HG03571 (cell line): ENCODE measurements around the gene SAP25.
"Not testable (repeated sequence)": the region's sequence is repeated elsewhere in the genome, so short reads cannot be mapped to it uniquely, and the experiment has no call there.

ENCODE experiments used
- ATAC-seq: cut with Tn5 transposase; IDR thresholded peaks from one replicate; pipeline ENCODE4 v1.9.1; 2021; ENCODE audit not compliant: unreplicated experiment

The SAP25 gene

GRCh38 chr7:100538654-100539435 lies 34.9 kb downstream of the SAP25 start, which contains the start of gene AGFG2:
Gene AGFG2 (plus strand): TSS chr7:100539203. CDS start chr7:100539347, 144 bp downstream.
- ATAC-seq = peak; percentile 94

GRCh38 chr7:100538348-100538653 lies 35.4 kb downstream of the SAP25 start:
- peak; percentile 1 for ATAC-seq

- not testable (repeated sequence) for ATAC-seq
These were observed 37.0 kb downstream of the SAP25 start for GRCh38 chr7:100536695-100537094.

- not testable (repeated sequence) for ATAC-seq
These were observed 37.7 kb downstream of the SAP25 start for GRCh38 chr7:100535982-100536381.

GRCh38 chr7:100532165-100533022 lies 41.3 kb downstream of the SAP25 start:
- ATAC-seq = no peak

- ATAC-seq = not testable (repeated sequence)
These were observed 45.4 kb downstream of the SAP25 start for GRCh38 chr7:100528108-100528866.

- not testable (repeated sequence) for ATAC-seq
These were observed 50.5 kb downstream of the SAP25 start for GRCh38 chr7:100523192-100523591.
